Subcutaneous adipose tissue (tissue), 4 donors: ENCODE data around the gene SUSD3. TPM values are rescaled to one million over a fixed set of nuclear protein-coding genes. Genes with fewer than 3 reads are reported as not detected.

ENCODE experiments used
- CTCF ChIP-seq: fragments of 450-650 bp; IDR thresholded peaks from one replicate; pipeline ENCODE4 v1.5.1; 2016; ENCODE audit warnings: low read depth, mild to moderate bottlenecking, control low read depth, antibody characterized with exemption, moderate library complexity
- total RNA-seq, 4 donors: library from RNA; depleted of rRNA; stranded (reverse); fragments of >200 nt; gene quantifications; one replicate each; pipeline ENCODE4 v1.1.0, GENCODE V29; 2016

SUSD3 gene
- total RNA-seq, 4 donors from 2014 or later, result 1.1 to 2.2 TPM; not detected in 2

GRCh38 chr9:93086447-93087224 is 28.1 kb downstream of the SUSD3 start:
- no peak for TF ChIP-seq CTCF

- no peak for TF ChIP-seq CTCF
Measured at GRCh38 chr9:93087971-93088655, 29.6 kb downstream of the SUSD3 start.

GRCh38 chr9:93088656-93089015 is 30.1 kb downstream of the SUSD3 start:
- TF ChIP-seq CTCF, result no peak

DNA sequence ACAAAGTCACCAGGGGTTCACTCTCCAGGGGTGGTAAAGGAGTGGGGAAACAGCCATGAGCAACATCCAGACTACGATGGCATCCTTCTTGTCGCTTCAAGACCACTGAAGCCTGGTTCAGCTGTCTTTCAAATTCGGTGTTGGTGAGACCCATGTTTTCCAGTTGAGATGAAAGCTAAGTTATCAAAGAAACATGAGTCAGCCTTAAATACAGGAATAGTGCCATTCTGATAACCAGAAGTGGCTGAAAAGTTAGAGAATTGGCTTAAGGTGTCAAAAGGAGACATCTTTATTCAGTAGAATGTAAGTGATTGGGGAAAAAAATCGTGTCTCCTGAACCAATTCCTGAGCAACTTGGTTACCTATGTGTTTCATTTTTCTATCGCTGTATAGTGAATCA is 30.5 kb downstream of the SUSD3 start:
- no peak for TF ChIP-seq CTCF

DNA sequence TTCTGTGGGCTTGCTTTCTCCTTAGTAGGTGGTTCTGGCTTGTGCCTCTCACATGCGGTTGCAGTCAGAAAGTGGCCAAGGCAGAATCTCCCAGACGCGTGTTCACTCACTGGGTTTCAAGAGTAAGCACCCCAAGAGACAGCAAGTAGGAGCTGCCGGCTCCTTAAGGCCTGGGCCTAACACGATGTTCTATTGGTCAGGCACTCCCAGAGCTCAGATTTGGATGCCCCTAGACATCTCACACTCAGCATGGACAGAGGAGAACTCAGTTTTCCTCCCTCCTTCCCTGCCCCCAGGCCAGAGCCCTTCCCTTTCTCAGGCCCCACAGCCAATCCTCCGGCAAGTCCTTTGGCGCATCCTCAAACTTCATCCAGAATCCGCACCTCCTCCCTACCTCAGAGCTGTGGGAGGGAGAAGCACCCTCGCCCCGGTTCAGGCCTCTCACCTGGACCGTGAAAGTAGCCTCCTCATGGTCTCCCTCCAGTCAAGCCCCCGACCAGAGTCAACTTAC is 31.0 kb downstream of the SUSD3 start:
- no peak for TF ChIP-seq CTCF

- no peak for TF ChIP-seq CTCF
Measured at GRCh38 chr9:93090091-93090655, 31.7 kb downstream of the SUSD3 start.

DNA sequence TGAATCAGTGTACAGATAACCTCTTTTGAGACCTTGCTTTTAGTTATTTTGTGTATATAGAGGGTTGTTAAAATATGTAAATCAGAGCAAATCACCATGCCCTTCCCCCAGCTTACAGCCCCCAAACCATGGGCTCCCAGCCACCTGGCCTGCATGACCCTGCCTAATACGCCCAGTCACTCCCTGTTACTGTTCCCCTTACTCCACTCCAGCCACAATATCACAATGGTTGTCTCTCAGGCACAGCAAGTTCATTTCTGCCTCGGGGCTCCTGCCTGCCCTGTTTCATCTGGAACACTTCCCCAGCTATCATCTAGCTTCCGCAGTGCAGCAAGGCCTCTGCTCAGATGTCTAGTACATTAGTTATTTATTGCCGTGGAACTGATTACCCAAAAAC is 32.6 kb downstream of the SUSD3 start:
- TF ChIP-seq CTCF, result no peak
